Measurements from ENCODE around the gene NECTIN2. TPM values are rescaled to one million over a fixed set of nuclear protein-coding genes. Genes with fewer than 3 reads are reported as not detected.
"Not testable (repeated sequence)": the region's sequence is repeated elsewhere in the genome, so short reads cannot be mapped to it uniquely, and the experiment has no call there.

The NECTIN2 gene
- polyA plus RNA-seq, 2 of the 4 experiments (the other 2 are of a cell fraction): 69.4 to 89.6 TPM

- 90% methylated on average over 4 of the region's 4 CpGs for WGBS (ENCODE audit: missing lambda C conversion rate)
- no peak overlapping the region for H3K4me3 ChIP-seq
- no peak overlapping the region for H3K27ac ChIP-seq
- no peak for TF ChIP-seq BHLHE40 (IDR thresholded peaks at IDR 0.05; ENCODE audit: low read depth, low read length)
- no peak for TF ChIP-seq KDM1A (IDR thresholded peaks at IDR 0.05; ENCODE audit: low read depth)
- H3K4me2 ChIP-seq: no peak overlapping the region
- H3K4me1 ChIP-seq: peaks cover 3% of the 10 kb centered on the region; the same call in 1 of the 3 replicates
- FAIRE-seq: no peak
- ChIA-PET POLR2A (no interaction called here), CTCF (interaction anchor here (0.9 to 2.4 kb wide), 10 partner anchors 9 to 134 kb away, joined by 3 to 7 read pairs (median 4); partner anchors contain the start of gene NECTIN2)
- H3K9me3 ChIP-seq: no peaks in the 10 kb centered on the region
- no peak for DNase-seq (ENCODE audit: low read depth in 1 of 2, low spot score in 1 of 2)
- peak in 1 of 2 experiments; percentile 24; a peak in 1 of 6 replicates for ATAC-seq
These were observed 11.7 kb downstream of the NECTIN2 start for GRCh38 chr19:44857837-44858236.

- 84% methylated on average over 3 of the region's 3 CpGs for WGBS (ENCODE audit: missing lambda C conversion rate)
- CTCF ChIA-PET: not testable (repeated sequence)
- peak; percentile 59 for FAIRE-seq
These were observed 15.5 kb downstream of the NECTIN2 start for GRCh38 chr19:44861576-44861975.

GRCh38 chr19:44863990-44864389 lies 17.9 kb downstream of the NECTIN2 start:
- H3K9me3 ChIP-seq: no peaks in the 10 kb centered on the region
- DNase-seq (ENCODE audit: low read depth in 1 of 2, low spot score in 1 of 2) (no peak), ATAC-seq (no peak), FAIRE-seq (no peak)
- TF ChIP-seq EHMT2 (IDR thresholded peaks at IDR 0.05; ENCODE audit: low read depth) (no peak), JUNB (IDR thresholded peaks at IDR 0.05) (no peak), TFCP2L1 (CRISPR knock-in tag; IDR thresholded peaks at IDR 0.05) (no peak), FOXS1 (CRISPR knock-in tag; IDR thresholded peaks at IDR 0.05) (no peak), ELK1 (IDR thresholded peaks at IDR 0.05; ENCODE audit: low read depth, low read length) (no peak), FOSL2 (IDR thresholded peaks at IDR 0.05) (no peak), FOSL2 (CRISPR knock-in tag; IDR thresholded peaks at IDR 0.05) (no peak), CBX8 (IDR thresholded peaks at IDR 0.05) (no peak), EP300 (IDR thresholded peaks at IDR 0.05) (no peak), TP53 (CRISPR knock-in tag; IDR thresholded peaks at IDR 0.05) (no peak), E2F6 (IDR thresholded peaks at IDR 0.05; ENCODE audit: borderline replicate concordance, low read depth) (no peak), PBX3 (IDR thresholded peaks at IDR 0.05) (no peak), ZSCAN20 (CRISPR knock-in tag; IDR thresholded peaks at IDR 0.05) (no peak), SREBF2 (IDR thresholded peaks at IDR 0.05) (no peak), SMC3 (IDR thresholded peaks at IDR 0.05) (no peak), HOXB5 (CRISPR knock-in tag; IDR thresholded peaks at IDR 0.05) (no peak)
- ChIA-PET POLR2A (no interaction called here), CTCF (interaction anchor here (1.0 kb wide), 1 partner anchor 13 kb away, joined by 3 read pairs; no protein-coding TSS in a partner anchor)
- no peak overlapping the region for H3K4me3 ChIP-seq
- 91% methylated on average over 2 of the region's 2 CpGs for WGBS (ENCODE audit: missing lambda C conversion rate)
- no peaks in the 10 kb centered on the region for H3K4me1 ChIP-seq
- H3K4me2 ChIP-seq: no peak overlapping the region
- no peak overlapping the region for H3K27ac ChIP-seq

More at GRCh38 chr19:44861576-44861975, 15.5 kb downstream of the NECTIN2 start:
- H3K9me3 ChIP-seq; H3K4me1 ChIP-seq; H3K27ac ChIP-seq; H3K4me3 ChIP-seq; ATAC-seq; H3K4me2 ChIP-seq; POLR2A ChIA-PET; DNase-seq (ENCODE audit: low read depth in 1 of 2, low spot score in 1 of 2): not testable (repeated sequence)

- ChIA-PET CTCF (interaction anchor here (0.7 to 1.8 kb wide), 3 partner anchors 19 to 38 kb away, joined by 3 to 8 read pairs (median 3); partner anchors contain the start of gene NECTIN2), POLR2A (no interaction called here)
- H3K4me3 ChIP-seq: no peak overlapping the region
- no peak for DNase-seq (ENCODE audit: low read depth in 1 of 2, low spot score in 1 of 2)
- ATAC-seq: peak in 1 of 2 experiments; percentile 20; a peak in 1 of 6 replicates
- 91% methylated on average over 27 of the region's 27 CpGs for WGBS (ENCODE audit: missing lambda C conversion rate)
- H3K4me1 ChIP-seq: no peaks in the 10 kb centered on the region
- no peaks in the 10 kb centered on the region for H3K9me3 ChIP-seq
- FAIRE-seq: no peak
- H3K4me2 ChIP-seq: no peak overlapping the region
- H3K27ac ChIP-seq: no peak overlapping the region
- no peak for TF ChIP-seq E2F6 (IDR thresholded peaks at IDR 0.05; ENCODE audit: borderline replicate concordance, low read depth)
- no peak for TF ChIP-seq RNF2 (IDR thresholded peaks at IDR 0.05; ENCODE audit: borderline replicate concordance, low read depth)
- no peak for TF ChIP-seq HMGXB4 (CRISPR knock-in tag; IDR thresholded peaks at IDR 0.05; ENCODE audit: borderline replicate concordance)
- no peak for TF ChIP-seq USF2 (IDR thresholded peaks at IDR 0.05)
- TF ChIP-seq ZC3H11A (IDR thresholded peaks at IDR 0.05): no peak
- TF ChIP-seq MAFK (IDR thresholded peaks at IDR 0.05; ENCODE audit: partially characterized antibody): no peak
- TF ChIP-seq JUN (IDR thresholded peaks at IDR 0.05): no peak
- TF ChIP-seq RARB (CRISPR knock-in tag; IDR thresholded peaks at IDR 0.05): no peak
- no peak for TF ChIP-seq HOXB13 (CRISPR knock-in tag; IDR thresholded peaks at IDR 0.05; ENCODE audit: low read depth)
These were observed 19.2 kb downstream of the NECTIN2 start for GRCh38 chr19:44865196-44865767.
